Raji (cell line): ENCODE measurements around the gene ADAMTS14.

Experiments
- POLR2A ChIP-seq: IDR thresholded peaks from 2 replicates; pipeline ENCODE4 v1.6.1; 2011; ENCODE audit warnings: low read depth, low read length, control low read depth; ENCODE audit not compliant: insufficient read depth

The ADAMTS14 gene

GRCh38 chr10:70682920-70683600, 10.8 kb downstream of the ADAMTS14 start:
- TF ChIP-seq POLR2A: no peak

DNA sequence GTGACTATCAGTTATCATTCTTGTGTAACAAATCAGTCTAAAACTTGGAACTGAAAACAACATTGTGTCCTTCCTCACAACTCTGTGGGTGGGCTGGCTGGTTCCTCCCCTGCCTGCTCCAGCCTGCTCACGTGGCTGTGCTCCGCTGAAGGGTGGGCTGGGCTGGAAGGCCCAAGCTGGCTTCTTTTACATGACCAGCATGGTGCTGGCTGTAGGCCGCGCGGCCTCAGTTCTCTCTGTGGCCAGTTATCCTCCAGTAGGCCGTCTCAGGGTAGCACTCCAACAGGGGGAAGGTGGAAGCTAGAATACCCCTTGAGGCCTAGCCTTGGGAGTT, 11.3 kb downstream of the ADAMTS14 start:
- TF ChIP-seq POLR2A: no peak

DNA sequence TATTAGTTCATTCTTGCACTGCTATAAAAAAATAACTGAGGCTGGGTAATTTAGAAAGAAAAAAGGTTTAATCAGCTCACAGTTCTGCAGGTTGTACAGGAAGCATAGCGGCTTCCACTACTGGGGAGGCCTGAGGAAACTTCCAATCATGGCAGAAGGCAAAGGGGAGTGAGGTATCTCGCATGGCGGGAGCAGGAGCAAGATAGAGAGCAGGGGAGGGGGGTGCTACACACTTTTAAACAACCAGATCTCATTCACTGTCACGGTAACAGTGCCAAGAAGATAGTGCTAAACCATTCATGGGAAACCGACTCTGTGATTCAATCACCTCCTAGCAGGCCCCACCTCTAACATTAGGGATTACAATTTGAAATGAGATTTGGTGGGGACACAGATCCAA, 11.6 kb downstream of the ADAMTS14 start:
- no peak for TF ChIP-seq POLR2A

GRCh38 chr10:70684374-70684773, 12.1 kb downstream of the ADAMTS14 start:
- TF ChIP-seq POLR2A: no peak

DNA sequence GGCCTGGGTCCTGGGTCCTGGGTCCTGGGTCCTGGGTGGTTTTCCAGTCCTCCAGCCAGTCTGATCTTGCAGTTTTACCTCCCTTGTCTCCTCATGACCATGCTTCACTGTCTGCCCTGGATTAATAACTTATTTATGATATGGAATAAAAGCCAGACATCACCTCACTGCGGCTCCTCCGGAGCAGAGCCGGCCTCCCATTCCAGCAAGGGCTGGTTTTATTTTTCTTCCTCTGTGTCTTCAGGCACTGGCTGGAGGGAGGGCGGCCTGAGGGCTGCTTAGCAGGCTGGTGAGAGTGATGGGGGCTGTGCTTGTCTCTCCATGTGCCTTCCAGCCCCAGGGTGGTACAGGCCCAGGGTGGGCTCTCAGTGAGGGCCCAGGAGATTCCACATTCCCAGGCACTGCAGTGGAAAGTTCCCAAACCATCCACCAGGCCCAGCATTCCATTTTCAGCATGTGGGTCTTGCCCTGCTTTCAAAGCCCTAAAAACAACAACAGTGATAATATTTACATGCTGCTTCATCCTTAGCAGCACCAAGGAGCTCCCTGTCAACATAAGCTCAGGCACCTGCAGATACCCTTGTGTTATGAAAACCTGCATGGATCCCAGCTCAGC, 12.6 kb downstream of the ADAMTS14 start:
- no peak for TF ChIP-seq POLR2A

DNA sequence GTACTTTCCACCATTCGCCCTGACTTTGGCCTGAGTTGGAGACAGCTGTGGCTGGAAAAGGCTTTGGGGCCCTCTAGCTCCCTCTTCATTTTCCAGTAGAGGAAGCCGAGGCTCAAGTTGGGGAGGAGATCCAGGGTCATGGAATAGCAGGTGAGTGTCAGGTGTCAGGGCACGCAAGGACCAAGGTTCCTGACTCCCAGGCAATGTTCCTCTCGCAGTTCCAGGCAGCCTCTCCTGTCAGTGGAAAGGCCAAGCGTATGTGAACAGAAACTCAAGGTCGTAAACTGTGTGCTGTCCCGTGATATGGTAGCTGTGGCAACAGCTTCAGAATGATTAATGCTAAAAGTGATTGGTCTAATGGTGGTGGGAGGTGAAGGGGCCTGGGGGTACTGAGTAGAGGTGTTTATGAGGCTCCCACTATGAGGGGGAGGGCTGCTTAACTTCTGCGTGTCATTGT, 13.2 kb downstream of the ADAMTS14 start:
- TF ChIP-seq POLR2A: no peak

DNA sequence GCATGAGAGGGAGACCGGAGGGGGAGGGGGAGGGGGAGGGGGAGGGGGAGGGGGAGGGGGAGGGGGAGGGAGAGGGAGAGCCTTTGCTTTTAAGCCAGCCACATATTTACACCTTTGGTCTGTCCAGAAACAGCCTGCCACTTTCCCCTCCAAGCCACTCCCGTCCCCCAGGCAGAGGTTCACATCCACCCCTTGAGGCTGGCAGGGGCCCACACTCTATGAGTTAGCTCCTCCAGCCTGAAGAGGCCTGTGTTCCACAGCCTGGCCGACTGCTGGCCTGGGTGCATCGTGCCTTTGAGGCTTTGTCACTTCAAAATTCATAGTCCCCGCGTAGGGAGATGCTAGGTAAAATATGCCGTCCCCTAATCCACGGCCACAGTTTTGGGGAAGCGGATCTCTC, 16.5 kb downstream of the ADAMTS14 start:
- TF ChIP-seq POLR2A: no peak

DNA sequence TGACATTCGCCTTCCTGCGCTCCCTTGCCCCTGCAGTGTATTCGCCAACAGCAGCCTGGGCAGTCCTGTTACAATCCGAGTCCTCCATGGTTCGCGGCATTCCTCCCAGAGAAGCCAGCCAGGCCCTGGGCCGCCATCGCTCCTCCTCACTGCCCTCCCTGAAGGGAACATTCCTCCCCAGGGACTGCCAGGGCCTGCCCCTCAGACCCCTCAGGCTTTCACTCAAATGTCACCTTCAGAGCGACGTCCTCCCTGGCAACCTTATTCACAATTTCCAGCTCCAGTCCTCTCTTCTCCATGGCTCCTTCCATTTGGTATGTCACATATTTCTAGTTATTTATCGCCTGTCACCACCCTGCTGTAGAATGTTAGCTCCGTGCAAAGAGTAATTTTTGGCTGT, 17.4 kb downstream of the ADAMTS14 start:
- no peak for TF ChIP-seq POLR2A

- no peak for TF ChIP-seq POLR2A
Measured at GRCh38 chr10:70690589-70690988, 18.3 kb downstream of the ADAMTS14 start.

GRCh38 chr10:70691611-70692010, 19.3 kb downstream of the ADAMTS14 start:
- TF ChIP-seq POLR2A: no peak

GRCh38 chr10:70692043-70692603, 19.8 kb downstream of the ADAMTS14 start:
- no peak for TF ChIP-seq POLR2A

DNA sequence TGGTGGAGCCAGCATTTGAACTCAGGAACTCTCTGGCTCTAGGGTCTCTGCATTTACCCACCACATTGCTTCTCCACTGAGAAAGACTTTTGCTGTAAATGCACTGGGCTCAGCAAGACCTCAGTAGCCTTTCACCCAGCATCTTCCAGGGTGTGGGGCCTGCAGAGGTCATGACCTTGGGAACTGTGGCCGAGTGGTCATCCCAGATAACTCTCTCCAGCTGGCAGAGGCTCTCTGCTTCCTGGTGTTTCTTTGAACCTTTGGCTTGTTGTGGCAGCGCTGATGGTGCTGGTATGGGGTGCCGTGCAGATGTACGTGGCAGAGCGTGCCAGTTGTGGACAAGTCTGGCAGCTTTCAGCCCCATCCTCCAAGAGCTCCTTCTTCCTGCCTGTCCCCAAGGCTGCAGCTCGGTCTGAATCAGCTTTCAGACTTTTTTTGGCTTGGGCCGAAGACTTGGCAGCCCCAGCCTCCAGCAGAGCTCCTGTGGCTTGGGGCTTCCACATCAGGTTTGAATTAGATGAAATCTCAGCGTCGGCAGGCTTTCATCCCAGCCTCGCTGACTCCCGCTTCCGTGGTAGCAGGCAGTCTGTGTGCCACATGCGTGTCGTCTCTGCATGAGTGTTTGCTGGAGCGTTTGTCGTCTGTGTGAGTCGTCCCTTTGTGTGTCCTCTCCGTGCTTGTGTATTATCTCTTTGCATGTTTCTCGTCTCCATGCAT, 21.5 kb downstream of the ADAMTS14 start:
- TF ChIP-seq POLR2A: no peak

- TF ChIP-seq POLR2A: no peak
Measured at GRCh38 chr10:70694418-70695141, 22.3 kb downstream of the ADAMTS14 start.

DNA sequence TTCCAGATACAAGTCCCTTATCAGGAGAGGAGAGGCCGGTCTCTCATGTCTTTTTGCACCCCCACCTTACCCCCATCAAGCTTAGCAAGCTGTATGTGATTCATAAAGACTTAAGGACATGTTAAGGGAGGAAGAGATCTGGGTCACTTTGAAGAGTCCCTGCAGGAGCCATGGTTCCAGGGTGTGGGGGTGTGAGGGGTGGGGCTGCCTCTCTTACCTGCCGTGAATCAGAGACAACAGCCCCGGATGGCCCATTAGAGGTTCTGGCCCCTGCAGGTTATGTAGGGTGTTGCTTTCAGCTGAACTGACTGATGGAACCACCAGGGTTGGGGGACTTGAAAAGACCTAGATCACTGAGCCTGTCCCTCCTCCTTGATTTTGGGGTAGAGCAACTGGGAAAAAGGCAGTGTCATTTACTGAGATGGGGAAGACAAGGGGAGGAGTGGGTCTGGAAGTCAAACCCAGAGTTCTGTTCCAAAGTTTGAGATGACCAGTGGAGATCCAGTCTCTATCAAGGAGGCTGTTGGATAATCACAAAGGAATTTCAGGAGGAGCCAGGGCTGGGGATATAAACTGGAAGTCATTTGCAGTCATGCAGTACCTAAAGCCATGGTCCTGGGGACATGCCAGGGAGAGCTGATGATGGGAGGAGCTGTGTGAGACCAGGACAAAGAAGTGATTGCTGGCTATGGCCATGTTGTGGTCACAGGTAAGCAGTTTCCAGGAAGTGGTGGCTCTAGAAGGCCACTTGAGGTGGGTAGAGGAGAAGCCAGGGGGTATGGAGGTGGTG, 23.1 kb downstream of the ADAMTS14 start:
- no peak for TF ChIP-seq POLR2A
